Fibroblast of peridontal ligament (primary cell): Measurements from ENCODE around the gene ZNF628.

ENCODE experiments used
- DNase-seq: peaks from one replicate; pipeline ENCODE4 v3.0.0-alpha.2; 2010; ENCODE audit errors: extremely low read depth

Gene ZNF628

DNA sequence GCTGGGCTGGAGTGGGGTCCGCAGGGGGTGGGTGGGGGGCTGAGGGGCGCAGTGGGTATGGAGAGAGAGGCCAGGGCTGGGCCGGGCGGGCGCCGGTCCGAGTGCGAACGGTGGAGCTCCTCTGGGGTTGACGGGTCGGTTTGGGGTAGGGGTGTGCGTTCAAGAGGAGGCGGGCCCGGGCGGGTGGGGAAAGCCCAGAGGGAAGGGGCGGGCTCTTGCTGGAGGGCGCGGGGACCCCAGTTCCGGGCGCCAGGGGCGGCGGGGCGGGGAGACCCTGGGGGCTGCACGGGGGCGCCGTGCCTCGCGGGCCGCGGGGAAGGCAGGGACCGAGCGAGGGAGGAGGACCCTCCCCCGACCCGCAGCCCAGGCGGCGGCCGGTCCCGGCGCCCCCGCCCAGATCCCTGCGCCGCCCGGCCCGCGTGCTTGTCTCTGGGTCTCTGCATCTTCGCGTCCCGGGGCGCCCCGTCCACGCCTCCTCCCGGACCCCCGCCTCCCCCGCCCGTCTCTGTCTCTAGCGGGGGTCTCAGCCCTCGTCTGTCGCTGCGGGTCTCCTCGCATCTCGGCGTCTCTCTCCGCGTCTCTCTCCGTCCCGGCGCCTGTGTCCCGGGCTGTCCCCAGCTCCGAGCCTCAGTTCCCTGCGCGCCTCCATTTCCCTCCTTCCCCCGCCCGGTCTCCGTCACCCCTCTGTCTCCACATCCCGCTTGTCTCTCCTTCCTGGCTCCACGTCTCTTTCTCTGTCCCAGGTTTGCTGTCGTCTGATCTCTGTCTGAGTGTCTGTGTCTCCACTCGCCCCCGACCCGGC is 25.1 kb upstream of the ZNF628 start:
- no peak for DNase-seq

DNA sequence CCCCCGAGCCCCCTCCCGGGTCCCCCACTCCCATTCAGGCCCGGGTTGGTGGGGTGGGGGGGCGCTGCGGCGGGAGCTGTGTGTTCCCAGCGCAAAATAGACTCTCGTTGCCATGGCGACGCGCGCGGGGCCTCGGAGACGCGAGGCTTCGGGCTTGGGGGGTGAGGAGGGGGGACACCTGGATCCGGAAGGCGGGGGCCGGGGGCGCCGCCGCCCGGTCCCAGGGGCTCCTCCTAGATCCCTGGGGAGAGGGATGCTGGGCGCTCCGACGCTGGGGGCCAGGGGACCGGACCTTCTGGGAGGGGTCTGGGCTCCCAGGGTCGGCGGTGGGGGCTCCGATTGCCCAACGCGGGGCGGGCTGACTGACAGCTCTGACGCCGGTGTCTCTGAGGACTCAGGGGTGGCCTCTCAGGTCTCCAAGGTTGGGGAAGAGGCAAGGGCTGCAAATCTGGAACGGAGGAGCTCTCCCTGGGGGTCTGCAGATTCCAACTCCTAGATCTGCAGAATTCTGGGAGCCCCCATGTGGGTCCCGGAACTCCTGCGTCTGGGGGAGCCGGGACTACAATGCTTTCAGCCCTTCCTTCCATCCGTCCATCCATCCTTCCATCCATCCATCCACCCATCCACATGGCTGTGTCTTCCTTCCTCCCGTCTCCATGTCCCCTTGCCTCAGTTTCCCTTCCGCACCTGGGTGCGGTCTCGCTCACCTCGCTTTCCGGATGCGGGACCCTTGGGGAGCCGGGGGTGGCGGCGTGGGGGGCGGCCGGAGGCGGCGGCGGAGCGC is 24.3 kb upstream of the ZNF628 start:
- no peak for DNase-seq

DNA sequence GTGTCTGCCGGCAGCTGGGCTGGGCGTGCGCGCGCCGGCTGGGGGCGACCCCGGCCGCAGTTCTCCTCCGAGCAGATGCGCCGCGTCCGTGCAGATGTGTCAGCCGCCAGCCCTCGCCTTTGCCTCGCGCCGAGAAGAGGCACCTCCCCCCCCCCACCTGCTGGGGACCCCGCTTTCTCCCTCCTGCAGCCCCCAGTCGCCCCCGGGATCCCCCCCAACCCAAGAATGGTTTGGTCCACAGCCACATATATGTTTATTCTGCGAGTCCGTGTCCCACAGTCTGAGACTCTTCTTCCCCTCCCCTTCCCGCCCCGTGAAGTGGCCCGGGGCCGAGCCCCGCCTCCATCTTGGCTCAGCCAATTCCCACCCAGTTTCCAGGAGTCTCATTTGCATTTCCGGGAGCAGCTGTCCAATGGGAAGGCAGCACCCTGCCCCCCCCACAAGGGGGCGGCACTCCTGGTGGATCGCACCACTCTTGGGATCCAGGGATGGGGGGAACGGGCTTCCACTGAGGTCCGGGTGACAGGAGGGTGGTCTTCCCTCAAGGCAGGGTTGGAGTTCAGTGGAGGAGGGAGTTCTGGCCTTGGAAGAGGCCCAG is 23.6 kb upstream of the ZNF628 start:
- DNase-seq: peak; percentile 28

DNA sequence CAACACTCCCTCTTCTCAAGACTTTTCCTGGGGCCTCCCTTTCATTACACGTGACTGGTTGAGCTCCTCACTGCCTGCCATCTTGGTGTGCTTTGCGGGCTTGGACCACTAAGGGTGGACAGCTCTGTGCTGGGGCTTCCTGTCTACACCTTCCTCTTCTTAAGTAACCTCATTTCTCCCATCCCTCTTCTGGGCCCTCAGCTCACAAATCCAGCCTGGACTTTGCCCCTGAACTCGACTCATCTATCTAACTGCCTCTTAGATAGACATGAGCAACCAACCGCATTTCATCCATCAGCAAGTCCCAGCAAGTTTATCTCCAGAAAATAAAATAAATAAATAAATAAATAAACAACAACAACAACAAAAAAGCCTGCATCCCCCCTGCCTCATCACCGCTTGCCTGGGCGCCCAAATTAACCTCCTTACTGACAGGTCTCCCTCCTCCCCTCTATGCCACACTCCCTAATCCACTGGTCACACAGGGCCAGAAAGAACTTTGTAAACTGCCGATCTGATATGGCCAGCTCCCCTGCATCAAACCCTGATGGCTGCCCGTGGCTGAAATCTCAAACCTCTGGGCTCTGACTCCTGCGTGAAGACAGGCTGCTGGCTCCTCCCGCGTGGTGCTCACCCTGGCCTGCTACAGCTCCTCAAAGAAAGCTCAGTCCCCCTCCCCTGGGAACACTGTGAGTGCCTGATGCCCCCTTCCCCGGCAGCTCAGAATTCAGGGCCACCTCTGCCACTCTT is 22.7 kb upstream of the ZNF628 start:
- no peak for DNase-seq

DNA sequence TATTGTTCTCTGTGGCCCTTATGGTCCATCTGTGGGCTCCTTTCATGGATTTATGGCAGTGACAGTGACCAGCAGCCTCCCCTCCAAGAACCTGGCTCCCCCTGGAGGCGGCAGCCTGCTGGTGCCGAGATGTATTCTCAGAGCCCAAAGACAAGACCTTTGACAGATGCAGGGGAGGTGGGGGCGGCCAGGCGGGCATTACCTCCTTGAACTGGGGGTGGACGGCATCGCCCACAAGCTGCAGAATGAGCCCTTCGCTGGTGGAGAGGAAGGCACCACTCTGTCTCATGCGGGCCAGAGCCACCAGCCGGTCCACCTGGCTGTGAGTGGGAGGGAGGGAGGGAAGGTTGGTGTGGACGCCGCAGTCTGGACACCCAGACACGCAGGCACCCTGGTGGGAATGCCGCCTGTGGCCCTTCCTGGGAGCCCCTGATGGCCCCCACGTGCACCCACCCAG is 21.6 kb upstream of the ZNF628 start:
- peak; percentile 24 for DNase-seq

DNA sequence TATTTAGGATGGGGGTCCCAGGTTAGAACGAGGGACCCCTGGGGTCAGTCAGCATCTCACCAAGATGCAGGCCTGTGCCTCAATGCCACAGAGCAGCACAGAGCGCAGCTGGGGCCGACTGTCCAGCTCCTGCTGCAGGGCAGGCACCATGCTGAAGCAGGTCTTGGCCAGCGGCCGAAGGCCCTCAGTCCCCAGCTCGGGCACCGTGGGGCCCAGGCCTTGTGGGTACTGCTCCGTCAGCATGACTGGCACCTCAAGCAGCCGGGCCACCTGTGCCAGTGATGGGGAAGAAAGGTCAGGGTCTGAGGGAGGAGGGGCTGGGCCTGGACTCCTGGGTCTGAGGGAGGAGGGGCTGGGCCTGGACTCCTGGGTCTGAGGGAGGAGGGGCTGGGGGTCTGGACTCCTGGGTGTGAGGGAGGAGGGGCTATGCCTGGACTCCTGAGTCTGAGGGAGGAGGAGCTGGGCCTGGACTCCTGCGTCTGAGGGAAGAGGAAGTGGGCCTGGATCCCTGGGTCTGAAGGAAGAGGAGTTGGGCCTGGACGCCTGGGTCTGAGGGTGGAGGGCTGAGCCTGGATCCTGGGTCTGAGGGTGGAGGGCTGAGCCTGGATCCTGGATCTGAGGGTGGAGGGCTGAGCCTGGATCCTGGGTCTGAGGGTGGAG is 20.7 kb upstream of the ZNF628 start:
- no peak for DNase-seq

DNA sequence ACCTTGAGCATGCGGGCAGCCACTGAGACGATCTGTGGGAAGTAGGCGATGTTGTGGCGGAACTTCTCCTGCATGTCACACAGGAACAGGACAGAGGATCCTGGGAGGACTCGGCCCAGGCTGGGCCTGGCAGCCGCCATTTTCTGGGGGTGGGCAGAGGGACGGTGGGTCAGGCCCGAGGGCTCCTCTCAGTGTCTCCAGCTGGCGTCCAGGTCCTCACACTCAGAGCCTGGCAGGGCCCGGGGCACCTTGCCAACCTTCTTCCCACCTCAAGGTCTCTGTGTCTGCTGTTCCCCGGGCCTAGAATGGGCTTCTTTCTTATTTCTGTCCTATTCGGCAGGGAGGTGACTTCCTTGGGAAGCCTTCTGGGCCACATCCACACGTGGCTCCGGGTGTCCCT is 20.1 kb upstream of the ZNF628 start:
- DNase-seq: no peak

DNA sequence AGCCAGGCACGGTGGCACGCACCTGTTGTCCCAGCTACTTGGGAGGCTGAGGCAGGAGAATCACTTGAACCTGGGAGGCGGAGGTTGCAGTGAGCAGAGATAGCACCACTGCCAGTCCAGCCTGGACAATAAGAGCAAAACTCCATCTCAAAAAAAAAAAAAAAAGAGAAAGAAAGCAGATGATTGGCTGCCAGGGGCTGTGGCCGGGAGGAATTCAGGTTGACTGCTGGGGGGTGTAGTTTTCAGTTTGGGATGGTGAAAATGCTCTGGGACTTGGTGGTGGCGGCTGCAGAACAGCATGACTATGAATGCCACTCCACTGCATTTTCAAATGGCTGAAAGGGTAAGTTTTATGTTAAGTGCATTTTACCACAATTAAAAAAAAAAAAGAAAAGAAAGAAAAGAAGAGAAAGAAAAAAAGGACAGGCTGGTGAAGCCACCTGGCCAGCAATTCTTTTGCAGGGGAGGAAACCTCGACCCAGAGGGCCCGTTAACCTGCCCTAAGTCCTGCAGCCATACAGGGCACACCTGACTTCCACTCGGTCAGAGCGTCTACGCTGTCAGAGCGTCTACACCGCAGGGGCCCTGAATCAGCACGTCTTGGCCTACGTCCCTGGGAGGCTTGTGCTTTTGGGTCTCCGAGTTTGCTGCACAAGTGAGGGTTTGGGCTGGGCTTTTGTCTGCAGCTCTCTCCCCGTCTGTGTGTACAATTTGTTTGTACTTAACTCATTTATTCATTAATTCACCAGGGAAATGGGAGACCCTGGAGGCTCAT is 18.5 kb upstream of the ZNF628 start:
- no peak for DNase-seq

DNA sequence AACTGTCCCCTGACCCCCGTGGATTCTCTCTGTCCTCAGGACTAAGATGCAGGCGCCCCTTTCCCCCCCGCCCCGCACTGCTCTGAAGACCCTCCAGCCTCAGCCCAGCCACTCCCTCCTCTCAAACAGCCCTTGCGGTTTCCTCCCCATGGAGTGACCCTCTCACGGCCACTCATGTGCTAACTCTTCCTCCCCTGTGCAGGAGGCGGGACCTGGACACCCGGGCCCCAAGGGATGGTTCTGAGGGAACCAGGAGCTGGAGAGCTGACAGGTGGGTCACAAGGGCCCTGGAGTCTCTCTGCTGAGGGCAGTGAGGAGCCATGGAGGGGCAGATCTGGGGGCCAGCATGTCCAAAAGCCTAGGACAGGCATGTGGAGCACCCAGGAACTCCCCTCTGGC is 16.9 kb upstream of the ZNF628 start:
- no peak for DNase-seq

DNA sequence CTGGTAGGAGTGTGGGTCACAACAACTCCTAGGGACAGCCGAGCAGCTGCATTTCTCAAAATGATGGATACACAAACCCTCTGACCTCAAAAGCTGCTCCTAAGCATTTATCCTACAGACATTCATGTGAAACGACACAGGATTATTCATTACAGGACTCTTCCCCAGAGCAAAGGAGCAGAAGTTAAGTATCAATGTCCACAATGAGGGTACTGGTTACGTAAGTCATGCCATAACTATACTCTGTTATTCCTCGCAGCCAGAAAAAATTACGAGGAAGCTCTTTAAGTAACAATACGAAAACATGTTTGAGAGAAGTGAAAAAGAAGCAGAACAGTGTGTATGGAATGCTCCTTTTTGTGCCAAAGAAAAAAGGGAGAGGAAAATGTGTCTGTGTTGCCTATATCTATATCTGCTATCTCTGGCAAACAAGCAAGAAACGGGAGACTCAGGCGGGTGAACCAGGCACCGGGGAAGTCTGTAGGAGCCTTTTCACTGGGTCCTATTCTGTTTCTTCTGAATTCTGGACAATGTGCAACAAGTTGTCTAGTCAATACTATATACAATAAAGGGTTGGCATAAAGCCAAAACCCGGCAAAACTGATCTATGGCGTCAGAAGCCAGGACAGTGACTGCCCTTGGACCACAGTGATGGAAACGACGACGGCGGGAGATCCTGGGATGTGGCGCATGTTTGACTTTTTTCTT is 16.3 kb upstream of the ZNF628 start:
- peak; percentile 52 for DNase-seq

DNA sequence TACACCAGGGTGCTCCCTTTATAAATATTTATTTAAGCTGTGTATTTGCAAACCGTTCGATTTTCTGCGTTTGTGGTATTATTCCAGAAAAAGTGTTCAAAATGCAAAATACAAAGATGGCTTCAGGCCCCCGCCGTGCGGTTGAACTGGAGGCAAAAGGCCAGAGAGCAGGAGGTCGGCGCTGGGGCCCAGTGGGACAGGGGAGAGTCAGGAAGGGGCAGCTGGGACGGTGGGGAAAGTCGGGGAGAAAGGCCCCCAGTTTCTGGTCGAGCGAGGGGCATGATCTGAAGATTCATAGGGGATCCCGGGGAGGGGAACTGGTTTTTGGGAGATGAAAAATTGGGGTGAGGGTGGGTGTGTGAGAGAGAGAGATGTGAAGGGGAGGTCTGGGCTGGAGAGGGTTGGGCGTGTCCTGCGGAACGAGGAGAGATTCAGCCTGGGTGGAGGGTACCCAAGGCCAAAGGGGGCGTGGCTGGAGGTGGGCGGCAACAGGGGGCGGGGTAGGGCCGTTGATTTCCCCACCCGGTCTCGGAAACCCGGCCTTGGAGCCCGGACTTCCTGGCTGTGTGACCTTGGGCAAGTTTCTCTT is 15.7 kb upstream of the ZNF628 start:
- DNase-seq: peak; percentile 83

DNA sequence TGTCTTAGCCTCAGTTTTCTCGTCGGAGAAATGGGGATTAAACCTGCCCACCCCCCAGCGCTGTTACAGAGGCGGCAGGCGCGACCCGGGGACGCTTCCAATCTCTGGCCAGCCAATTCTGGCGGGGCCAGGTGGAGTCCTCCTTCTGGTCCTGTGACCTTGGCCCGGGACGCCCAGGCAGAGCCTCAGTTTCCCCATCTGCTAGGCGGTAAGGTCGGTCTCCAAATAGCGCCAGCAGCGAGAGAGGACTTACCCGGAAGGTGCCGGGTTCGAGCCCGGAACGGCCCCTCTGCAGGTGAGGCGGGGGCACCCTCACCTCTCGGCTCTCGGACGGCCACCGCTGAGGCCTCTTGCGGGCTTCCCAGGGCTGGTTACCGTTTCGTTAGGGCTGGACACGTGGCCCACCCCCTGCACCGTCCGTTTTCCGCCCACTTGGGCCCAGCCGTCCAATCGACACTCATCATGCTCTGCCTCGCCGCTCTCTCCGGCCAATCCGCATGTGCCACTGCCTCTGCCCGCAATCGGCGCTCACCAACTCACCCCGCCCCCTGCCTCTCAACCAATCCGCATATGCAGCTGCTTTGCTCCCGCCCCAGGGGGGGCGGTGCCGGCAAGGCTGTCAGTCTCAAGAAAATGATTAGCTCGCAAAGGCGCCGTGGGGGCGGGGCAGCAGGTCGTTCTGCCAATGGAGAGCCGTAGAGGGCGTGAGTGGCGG is 15.0 kb upstream of the ZNF628 start, which contains the start of gene ISOC2:
ISOC2 (minus strand) TSS at position 384 of the 715 bp plus-strand sequence. CDS start 5,156 bp downstream, outside the sequence.
- peak; percentile 99 for DNase-seq

DNA sequence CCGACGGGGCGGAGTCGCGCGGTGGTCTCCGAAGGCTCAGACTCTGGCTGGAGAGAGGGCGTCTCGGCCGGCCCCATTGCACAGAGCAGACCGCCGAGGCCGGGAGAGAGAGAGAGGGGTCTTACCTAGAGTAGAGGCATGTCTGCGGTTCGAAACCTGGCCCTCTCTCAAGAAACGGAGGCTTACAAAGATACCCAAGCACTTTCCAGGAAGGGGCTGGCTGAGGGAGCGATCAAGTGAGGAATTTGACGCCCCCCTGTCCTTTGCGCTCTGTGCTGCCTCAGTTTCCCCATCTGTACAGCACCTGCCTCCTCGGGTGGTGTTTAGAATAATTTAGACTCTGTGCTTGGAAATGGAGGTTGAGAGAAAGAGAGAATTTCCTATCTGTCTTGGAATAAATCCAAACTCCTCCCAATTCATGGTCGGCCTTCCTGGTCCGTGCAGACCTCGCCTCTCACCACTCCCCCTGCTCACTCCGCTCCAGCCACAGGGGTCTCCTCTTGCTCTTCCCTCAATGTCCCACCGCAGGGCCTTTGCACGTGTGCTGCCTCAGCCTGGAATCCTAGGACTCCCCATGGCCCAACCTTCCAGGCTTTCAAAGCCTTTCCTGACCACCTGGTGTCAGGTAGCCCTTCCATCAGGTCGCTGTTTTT is 14.3 kb upstream of the ZNF628 start:
- peak; percentile 54 for DNase-seq

DNA sequence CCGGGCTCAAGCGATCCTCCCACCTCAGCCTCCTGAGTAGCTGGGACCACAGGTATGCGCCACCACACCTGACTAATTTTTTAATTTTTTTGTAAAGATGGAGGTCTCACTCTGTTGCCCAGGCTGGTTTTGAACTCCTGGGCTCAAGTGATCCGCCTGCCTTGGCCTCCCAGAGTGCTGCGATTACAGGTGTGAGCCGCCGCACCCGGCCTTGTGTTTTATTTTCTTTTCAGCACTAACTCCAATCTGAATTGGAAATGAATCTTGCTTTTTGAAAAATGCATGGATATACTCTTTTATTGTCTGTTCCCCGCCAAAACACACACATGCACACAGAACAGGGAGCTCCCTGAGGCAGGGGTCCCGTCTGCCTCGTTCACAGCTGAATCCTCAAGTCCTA is 13.7 kb upstream of the ZNF628 start:
- no peak for DNase-seq

DNA sequence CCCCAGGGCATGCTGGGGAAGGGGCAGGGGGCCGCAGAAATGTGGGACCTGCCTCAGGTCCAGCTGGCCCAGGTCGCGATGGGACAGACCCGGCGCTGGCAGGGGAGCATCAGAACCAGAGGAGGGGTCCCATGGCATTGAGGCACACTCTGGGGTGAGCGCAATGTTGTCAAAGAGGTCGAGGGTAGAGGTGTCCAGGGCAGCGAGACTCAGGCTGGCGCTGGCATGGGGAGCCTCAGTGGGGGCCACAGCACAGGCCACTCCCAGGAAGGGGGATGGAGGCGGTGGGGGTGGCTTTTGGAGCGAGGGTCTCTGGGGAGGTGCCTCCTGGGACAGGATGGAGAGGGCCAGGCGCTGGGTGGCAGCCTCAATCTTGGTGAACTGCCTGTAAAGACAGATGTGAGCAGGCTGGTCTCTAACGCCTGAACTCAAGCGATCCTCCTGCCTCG is 12.8 kb upstream of the ZNF628 start:
- DNase-seq: no peak

DNA sequence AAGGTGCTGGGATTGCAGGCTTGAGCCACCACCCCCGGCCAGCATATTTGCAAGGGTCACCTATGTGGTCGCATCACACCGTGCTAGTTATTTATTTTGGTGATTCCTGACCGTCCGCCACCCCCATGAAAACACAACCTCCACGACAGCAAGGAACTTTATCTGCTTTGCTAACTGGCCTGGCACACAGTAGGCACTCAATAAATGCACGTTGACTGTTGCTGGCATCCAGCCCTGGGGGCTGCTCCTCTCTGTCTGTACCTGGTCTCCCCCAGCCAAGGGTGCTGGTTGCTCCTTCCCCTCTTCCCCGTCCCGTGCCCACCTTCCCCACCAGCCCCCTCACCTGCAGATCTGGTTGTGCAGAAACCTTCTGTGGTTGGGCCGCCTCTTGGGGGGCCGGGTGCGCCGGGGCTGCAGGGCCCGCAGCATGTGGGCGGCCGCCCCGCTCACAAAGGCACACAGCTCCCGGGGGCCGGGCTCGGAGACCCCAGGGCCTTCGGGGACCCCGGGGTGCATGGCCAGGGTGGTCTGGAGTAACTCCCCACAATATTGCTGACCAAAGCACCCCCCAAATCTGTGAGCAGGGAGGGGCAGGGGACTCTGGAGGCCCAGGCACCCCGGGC is 12.3 kb upstream of the ZNF628 start:
- no peak for DNase-seq

DNA sequence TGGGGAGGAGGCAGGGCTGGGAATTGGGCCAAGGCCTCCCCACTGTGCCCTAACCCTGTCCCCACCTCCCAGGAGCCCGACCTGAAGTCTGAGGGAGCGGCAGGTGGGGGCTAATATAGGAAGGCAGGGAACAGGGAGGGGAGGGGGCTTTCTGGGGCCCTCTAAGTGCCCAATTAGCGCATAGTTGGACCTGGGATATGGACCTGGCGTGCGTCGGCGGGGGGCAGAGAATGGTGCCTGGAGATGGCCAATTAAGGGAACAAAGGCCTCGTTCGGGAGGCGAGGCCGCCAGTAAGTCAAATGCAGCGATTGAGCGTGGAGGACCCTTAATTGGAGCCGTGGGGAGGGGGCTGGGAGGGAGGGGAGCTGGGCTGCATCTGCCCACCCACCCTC is 11.8 kb upstream of the ZNF628 start, which contains the start of gene C19orf85:
C19orf85 (minus strand) TSS at position 90 of the 393 bp plus-strand sequence. CDS start 197 bp downstream, outside the sequence.
- no peak for DNase-seq
